ENCODE data around the gene CCL28.
"Not testable (repeated sequence)": the region's sequence is repeated elsewhere in the genome, so short reads cannot be mapped to it uniquely, and the experiment has no call there.

CCL28 gene

GRCh38 chr5:43411495-43411894 lies 696 bp downstream of the CCL28 start:
- no peaks in the 10 kb centered on the region for H3K4me1 ChIP-seq (ENCODE audit: control insufficient read depth, insufficient read depth, low read length, poor library complexity, severe bottlenecking)
- no peaks in the 10 kb centered on the region for H3K9me3 ChIP-seq (ENCODE audit: control insufficient read depth, low read length)
- no peak for DNase-seq
- H3K4me3 ChIP-seq (ENCODE audit: insufficient read depth, low read depth, low read length, poor library complexity, severe bottlenecking) = no peak overlapping the region
- H3K36me3 ChIP-seq (ENCODE audit: control insufficient read depth, insufficient read depth, low read length) = no peaks in the 10 kb centered on the region
- H3K27me3 ChIP-seq (replicated peaks; ENCODE audit: control insufficient read depth, insufficient read depth, low read length, poor library complexity, severe bottlenecking) = no peaks in the 10 kb centered on the region
- no peak overlapping the region for H3K27ac ChIP-seq (ENCODE audit: insufficient read depth, low read length, poor library complexity, severe bottlenecking)

GRCh38 chr5:43410414-43410813 lies 1.8 kb downstream of the CCL28 start:
- Histone ChIP-seq H3K27ac (ENCODE audit: insufficient read depth, low read length, poor library complexity, severe bottlenecking) (no peak overlapping the region), H3K4me1 (ENCODE audit: control insufficient read depth, insufficient read depth, low read length, poor library complexity, severe bottlenecking) (no peaks in the 10 kb centered on the region), H3K36me3 (ENCODE audit: control insufficient read depth, insufficient read depth, low read length) (no peaks in the 10 kb centered on the region), H3K9me3 (ENCODE audit: control insufficient read depth, low read length) (no peaks in the 10 kb centered on the region), H3K4me3 (ENCODE audit: insufficient read depth, low read depth, low read length, poor library complexity, severe bottlenecking) (no peak overlapping the region), H3K27me3 (replicated peaks; ENCODE audit: control insufficient read depth, insufficient read depth, low read length, poor library complexity, severe bottlenecking) (no peaks in the 10 kb centered on the region)
- DNase-seq = no peak

GRCh38 chr5:43409809-43410271 lies 2.4 kb downstream of the CCL28 start:
- no peaks in the 10 kb centered on the region for H3K27me3 ChIP-seq (replicated peaks; ENCODE audit: control insufficient read depth, insufficient read depth, low read length, poor library complexity, severe bottlenecking)
- H3K4me1 ChIP-seq (ENCODE audit: control insufficient read depth, insufficient read depth, low read length, poor library complexity, severe bottlenecking) = no peaks in the 10 kb centered on the region
- no peak overlapping the region for H3K4me3 ChIP-seq (ENCODE audit: insufficient read depth, low read depth, low read length, poor library complexity, severe bottlenecking)
- no peak overlapping the region for H3K27ac ChIP-seq (ENCODE audit: insufficient read depth, low read length, poor library complexity, severe bottlenecking)
- no peak for DNase-seq
- H3K36me3 ChIP-seq (ENCODE audit: control insufficient read depth, insufficient read depth, low read length) = no peaks in the 10 kb centered on the region
- no peaks in the 10 kb centered on the region for H3K9me3 ChIP-seq (ENCODE audit: control insufficient read depth, low read length)

- not testable (repeated sequence) for H3K27ac ChIP-seq (ENCODE audit: insufficient read depth, low read length, poor library complexity, severe bottlenecking); H3K4me3 ChIP-seq (ENCODE audit: insufficient read depth, low read depth, low read length, poor library complexity, severe bottlenecking); H3K4me1 ChIP-seq (ENCODE audit: control insufficient read depth, insufficient read depth, low read length, poor library complexity, severe bottlenecking); H3K36me3 ChIP-seq (ENCODE audit: control insufficient read depth, insufficient read depth, low read length); H3K27me3 ChIP-seq (replicated peaks; ENCODE audit: control insufficient read depth, insufficient read depth, low read length, poor library complexity, severe bottlenecking); DNase-seq; H3K9me3 ChIP-seq (ENCODE audit: control insufficient read depth, low read length)
Observed at GRCh38 chr5:43402524-43403066, 9.6 kb downstream of the CCL28 start.

GRCh38 chr5:43401827-43402226 lies 10.4 kb downstream of the CCL28 start:
- no peaks in the 10 kb centered on the region for H3K9me3 ChIP-seq (ENCODE audit: control insufficient read depth, low read length)
- H3K4me1 ChIP-seq (ENCODE audit: control insufficient read depth, insufficient read depth, low read length, poor library complexity, severe bottlenecking) = no peaks in the 10 kb centered on the region
- H3K27me3 ChIP-seq (replicated peaks; ENCODE audit: control insufficient read depth, insufficient read depth, low read length, poor library complexity, severe bottlenecking) = no peaks in the 10 kb centered on the region
- H3K4me3 ChIP-seq (ENCODE audit: insufficient read depth, low read depth, low read length, poor library complexity, severe bottlenecking) = no peak overlapping the region
- no peaks in the 10 kb centered on the region for H3K36me3 ChIP-seq (ENCODE audit: control insufficient read depth, insufficient read depth, low read length)
- DNase-seq = no peak
- no peak overlapping the region for H3K27ac ChIP-seq (ENCODE audit: insufficient read depth, low read length, poor library complexity, severe bottlenecking)

- Histone ChIP-seq H3K4me1 (ENCODE audit: control insufficient read depth, insufficient read depth, low read length, poor library complexity, severe bottlenecking) (peaks cover 7% of the 10 kb centered on the region), H3K27me3 (replicated peaks; ENCODE audit: control insufficient read depth, insufficient read depth, low read length, poor library complexity, severe bottlenecking) (no peaks in the 10 kb centered on the region), H3K4me3 (ENCODE audit: insufficient read depth, low read depth, low read length, poor library complexity, severe bottlenecking) (no peak overlapping the region), H3K36me3 (ENCODE audit: control insufficient read depth, insufficient read depth, low read length) (no peaks in the 10 kb centered on the region), H3K27ac (ENCODE audit: insufficient read depth, low read length, poor library complexity, severe bottlenecking) (no peak overlapping the region), H3K9me3 (ENCODE audit: control insufficient read depth, low read length) (no peaks in the 10 kb centered on the region)
- DNase-seq = no peak
Observed at GRCh38 chr5:43400082-43400481, 12.1 kb downstream of the CCL28 start.

GRCh38 chr5:43396762-43397304 lies 15.4 kb downstream of the CCL28 start:
- H3K9me3 ChIP-seq (ENCODE audit: control insufficient read depth, low read length) = no peaks in the 10 kb centered on the region
- no peaks in the 10 kb centered on the region for H3K36me3 ChIP-seq (ENCODE audit: control insufficient read depth, insufficient read depth, low read length)
- no peaks in the 10 kb centered on the region for H3K27me3 ChIP-seq (replicated peaks; ENCODE audit: control insufficient read depth, insufficient read depth, low read length, poor library complexity, severe bottlenecking)
- peak; percentile 17 to 22 (median 20) for DNase-seq
- peak overlapping the region; percentile 86 for H3K4me3 ChIP-seq (ENCODE audit: insufficient read depth, low read depth, low read length, poor library complexity, severe bottlenecking)
- peaks cover 7% of the 10 kb centered on the region for H3K4me1 ChIP-seq (ENCODE audit: control insufficient read depth, insufficient read depth, low read length, poor library complexity, severe bottlenecking)
- peak overlapping the region; percentile 59 for H3K27ac ChIP-seq (ENCODE audit: insufficient read depth, low read length, poor library complexity, severe bottlenecking)

- Histone ChIP-seq H3K27me3 (replicated peaks; ENCODE audit: control insufficient read depth, insufficient read depth, low read length, poor library complexity, severe bottlenecking) (no peaks in the 10 kb centered on the region), H3K4me1 (ENCODE audit: control insufficient read depth, insufficient read depth, low read length, poor library complexity, severe bottlenecking) (no peaks in the 10 kb centered on the region), H3K4me3 (ENCODE audit: insufficient read depth, low read depth, low read length, poor library complexity, severe bottlenecking) (no peak overlapping the region), H3K9me3 (ENCODE audit: control insufficient read depth, low read length) (no peaks in the 10 kb centered on the region), H3K36me3 (ENCODE audit: control insufficient read depth, insufficient read depth, low read length) (peaks cover 15% of the 10 kb centered on the region), H3K27ac (ENCODE audit: insufficient read depth, low read length, poor library complexity, severe bottlenecking) (no peak overlapping the region)
- DNase-seq = no peak
Observed at GRCh38 chr5:43390471-43390870, 21.7 kb downstream of the CCL28 start.

GRCh38 chr5:43389679-43390329 lies 22.4 kb downstream of the CCL28 start:
- no peaks in the 10 kb centered on the region for H3K4me1 ChIP-seq (ENCODE audit: control insufficient read depth, insufficient read depth, low read length, poor library complexity, severe bottlenecking)
- H3K4me3 ChIP-seq (ENCODE audit: insufficient read depth, low read depth, low read length, poor library complexity, severe bottlenecking) = no peak overlapping the region
- H3K27me3 ChIP-seq (replicated peaks; ENCODE audit: control insufficient read depth, insufficient read depth, low read length, poor library complexity, severe bottlenecking) = no peaks in the 10 kb centered on the region
- no peak overlapping the region for H3K27ac ChIP-seq (ENCODE audit: insufficient read depth, low read length, poor library complexity, severe bottlenecking)
- no peaks in the 10 kb centered on the region for H3K9me3 ChIP-seq (ENCODE audit: control insufficient read depth, low read length)
- H3K36me3 ChIP-seq (ENCODE audit: control insufficient read depth, insufficient read depth, low read length) = peaks cover 15% of the 10 kb centered on the region
- peak in 1 of 3 donors; percentile 15 for DNase-seq

GRCh38 chr5:43386960-43387362 lies 25.2 kb downstream of the CCL28 start:
- no peaks in the 10 kb centered on the region for H3K27me3 ChIP-seq (replicated peaks; ENCODE audit: control insufficient read depth, insufficient read depth, low read length, poor library complexity, severe bottlenecking)
- no peak for DNase-seq
- H3K36me3 ChIP-seq (ENCODE audit: control insufficient read depth, insufficient read depth, low read length) = peaks cover 15% of the 10 kb centered on the region
- no peaks in the 10 kb centered on the region for H3K9me3 ChIP-seq (ENCODE audit: control insufficient read depth, low read length)
- no peak overlapping the region for H3K27ac ChIP-seq (ENCODE audit: insufficient read depth, low read length, poor library complexity, severe bottlenecking)
- no peak overlapping the region for H3K4me3 ChIP-seq (ENCODE audit: insufficient read depth, low read depth, low read length, poor library complexity, severe bottlenecking)
- H3K4me1 ChIP-seq (ENCODE audit: control insufficient read depth, insufficient read depth, low read length, poor library complexity, severe bottlenecking) = no peaks in the 10 kb centered on the region

Measured in effector memory CD4-positive, alpha-beta T cell (primary cell).